PC-3 (cell line): Measurements from ENCODE around the gene NUDT3. TPM values are rescaled to one million over a fixed set of nuclear protein-coding genes. Genes with fewer than 3 reads are reported as not detected.

Source experiments
- ATAC-seq: fragments of 200-7000 bp; cut with Tn5 transposase; 2 replicates; pipeline ENCODE4 v1.9.1; 2020; ENCODE audit warnings: mild to moderate bottlenecking, moderate library complexity
- Bru-seq: library from RNA; stranded (reverse); fragments of 400-500 nt; gene quantifications from one replicate; lab custom pipeline; 2021; lab: Mats Ljungman, UMichigan
- BruChase-seq, 2 experiments: library from RNA; stranded (reverse); fragments of 400-500 nt; gene quantifications; one replicate each; lab custom pipeline; 2021; lab: Mats Ljungman, UMichigan
- BruUV-seq: library from RNA; stranded (reverse); fragments of 400-500 nt; replicated peaks from 2 replicates; lab custom pipeline; 2021; lab: Mats Ljungman, UMichigan
- CTCF ChIA-PET: fragments of 300-600 bp; sonication (Branson Sonifier 250); formaldehyde crosslinking; loops from one replicate; lab custom pipeline; 2022; ENCODE audit warnings: antibody characterized with exemption; lab: Charles Lee
- POLR2A ChIA-PET: fragments of 300-600 bp; sonication (Branson Sonifier 250); formaldehyde crosslinking; loops from one replicate; lab custom pipeline; 2022; ENCODE audit warnings: antibody characterized with exemption; ENCODE audit not compliant: unreplicated experiment; lab: Charles Lee
- DNase-seq: peaks from one replicate; pipeline ENCODE4 v3.0.0-alpha.2; 2015
- H2AFZ ChIP-seq: fragments of 300-600 bp; sonication (generic); 2 replicates; pipeline ENCODE4 v1.6.0; 2016; ENCODE audit warnings: antibody characterized with exemption, low read length
- H3F3A ChIP-seq: fragments of 300-600 bp; sonication (generic); one replicate; pipeline ENCODE4 v1.6.0; 2017; ENCODE audit warnings: antibody characterized with exemption, low read length, control low read depth, mild to moderate bottlenecking; ENCODE audit not compliant: unreplicated experiment
- H3K27ac ChIP-seq: fragments of 300-600 bp; sonication (generic); 2 replicates; pipeline ENCODE4 v1.5.1; 2016; ENCODE audit warnings: mild to moderate bottlenecking, low read length
- H3K27me3 ChIP-seq: fragments of 300-600 bp; sonication (generic); 2 replicates; pipeline ENCODE4 v1.6.1; 2016; ENCODE audit warnings: low read length, mixed read lengths
- H3K36me3 ChIP-seq: fragments of 300-600 bp; sonication (generic); 2 replicates; pipeline ENCODE4 v1.6.1; 2016; ENCODE audit warnings: low read depth, mixed run types, low read length, mixed read lengths
- H3K4me1 ChIP-seq: fragments of 300-600 bp; sonication (generic); 2 replicates; pipeline ENCODE4 v1.5.1; 2016; ENCODE audit warnings: low read length; ENCODE audit not compliant: insufficient read depth
- H3K4me2 ChIP-seq: fragments of 300-600 bp; sonication (generic); 2 replicates; pipeline ENCODE4 v1.6.0; 2016; ENCODE audit warnings: low read length
- H3K4me3 ChIP-seq: fragments of 300-600 bp; sonication (generic); 2 replicates; pipeline ENCODE4 v1.5.1; 2016; ENCODE audit warnings: mild to moderate bottlenecking, low read length, mixed read lengths
- H3K79me2 ChIP-seq: fragments of 300-600 bp; sonication (generic); 2 replicates; pipeline ENCODE4 v1.6.1; 2017; ENCODE audit warnings: low read length, mixed read lengths
- H3K9ac ChIP-seq: fragments of 300-600 bp; sonication (generic); 2 replicates; pipeline ENCODE4 v1.6.0; 2016; ENCODE audit warnings: mild to moderate bottlenecking, low read length
- H3K9me2 ChIP-seq: fragments of 300-600 bp; sonication (generic); replicated peaks from 2 replicates; pipeline ENCODE4 v1.6.1; 2016; ENCODE audit warnings: mixed run types, low read length, mixed read lengths
- H3K9me3 ChIP-seq: fragments of 300-600 bp; sonication (generic); 2 replicates; pipeline ENCODE4 v1.6.1; 2016; ENCODE audit warnings: low read length, mixed read lengths
- H4K20me1 ChIP-seq: fragments of 300-600 bp; sonication (generic); 2 replicates; pipeline ENCODE4 v1.6.1; 2016; ENCODE audit warnings: low read length, mixed read lengths
- EZH2 ChIP-seq: fragments of 300-600 bp; sonication (generic); IDR thresholded peaks from one replicate; pipeline ENCODE4 v1.6.1; 2017; ENCODE audit warnings: antibody characterized with exemption, mild to moderate bottlenecking, low read length; ENCODE audit not compliant: unreplicated experiment
- EZH2phosphoT487 ChIP-seq: fragments of 300-600 bp; sonication (generic); IDR thresholded peaks from 2 replicates; pipeline ENCODE4 v1.6.1; 2018; ENCODE audit warnings: mild to moderate bottlenecking, antibody characterized with exemption, low read length, borderline replicate concordance
- intact Hi-C: fragments of 100-400 bp; cut with micrococcal nuclease; formaldehyde crosslinking; loops from 2 replicates; pipeline ENCODE4 v1.9.0; 2023
- long read RNA-seq: library from polyadenylated mRNA; unstranded; transcript quantifications from one replicate; pipeline ENCODE4 v2.0.0, GENCODE V29; 2021; ENCODE audit not compliant: unreplicated experiment
- total RNA-seq: library from RNA; depleted of rRNA; stranded (reverse); fragments of >200 nt; gene quantifications from 2 replicates; pipeline ENCODE4 v1.2.3, GENCODE V29; 2014; rRNA removed
- TF ChIP-seq, protein P1 (sequence below): fragments of 300-600 bp; sonication (generic); conservative IDR thresholded peaks from 2 replicates; pipeline ENCODE4 v1.5.1; 2017; ENCODE audit warnings: antibody characterized with exemption, low read depth, mild to moderate bottlenecking, low read length

The NUDT3 gene
- 24.6 and 28.7 TPM in 2 replicates for total RNA-seq
- percentile 89 among the genes with signal in this experiment for Bru-seq, nascent RNA
- BruChase-seq, experiment 1, labeled RNA remaining after a 6-hour chase, result percentile 98 among the genes with signal in this experiment
- BruChase-seq, experiment 2, labeled RNA remaining after a 2-hour chase, result percentile 97 among the genes with signal in this experiment
- long read RNA-seq, full-length matches to known transcripts, result 61 of 107 reads
- long read RNA-seq, partial matches to known transcripts, result 0 of 107 reads
- long read RNA-seq, other reads (novel, unspliced or antisense), result 46 of 107 reads

- POLR2A ChIA-PET, result no interaction called here
- peak within 1 kb of the TSS; percentile 72 for H3K27ac ChIP-seq
- no TSS peak for BruUV-seq
- peak within 1 kb of the TSS; percentile 96 for H3K4me3 ChIP-seq
- H3K9me2 ChIP-seq, result no peaks in the 10 kb centered on the region
- peak within 1 kb of the TSS; percentile 90 for H3K4me2 ChIP-seq
- CTCF ChIA-PET, result interaction anchor here (0.6 kb wide), 1 partner anchor 23 kb away, joined by 4 read pairs; no protein-coding TSS in a partner anchor
- no peaks in the 10 kb centered on the region for H3K27me3 ChIP-seq
- peak within 1 kb of the TSS; percentile 95 for H2AFZ ChIP-seq
- H3F3A ChIP-seq, result no peaks in the 10 kb centered on the region
- no peaks in the 10 kb centered on the region for H3K36me3 ChIP-seq
- no peak for TF ChIP-seq EZH2
- TF ChIP-seq, protein P1, sequence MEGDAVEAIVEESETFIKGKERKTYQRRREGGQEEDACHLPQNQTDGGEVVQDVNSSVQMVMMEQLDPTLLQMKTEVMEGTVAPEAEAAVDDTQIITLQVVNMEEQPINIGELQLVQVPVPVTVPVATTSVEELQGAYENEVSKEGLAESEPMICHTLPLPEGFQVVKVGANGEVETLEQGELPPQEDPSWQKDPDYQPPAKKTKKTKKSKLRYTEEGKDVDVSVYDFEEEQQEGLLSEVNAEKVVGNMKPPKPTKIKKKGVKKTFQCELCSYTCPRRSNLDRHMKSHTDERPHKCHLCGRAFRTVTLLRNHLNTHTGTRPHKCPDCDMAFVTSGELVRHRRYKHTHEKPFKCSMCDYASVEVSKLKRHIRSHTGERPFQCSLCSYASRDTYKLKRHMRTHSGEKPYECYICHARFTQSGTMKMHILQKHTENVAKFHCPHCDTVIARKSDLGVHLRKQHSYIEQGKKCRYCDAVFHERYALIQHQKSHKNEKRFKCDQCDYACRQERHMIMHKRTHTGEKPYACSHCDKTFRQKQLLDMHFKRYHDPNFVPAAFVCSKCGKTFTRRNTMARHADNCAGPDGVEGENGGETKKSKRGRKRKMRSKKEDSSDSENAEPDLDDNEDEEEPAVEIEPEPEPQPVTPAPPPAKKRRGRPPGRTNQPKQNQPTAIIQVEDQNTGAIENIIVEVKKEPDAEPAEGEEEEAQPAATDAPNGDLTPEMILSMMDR, result peak; percentile 74
- intact Hi-C loops, result loop anchor here (2.0 kb wide), 1 partner anchor 52 kb away; no protein-coding TSS in a partner anchor
- H3K9ac ChIP-seq, result peak within 1 kb of the TSS; percentile 97
- peak; percentile 91 for DNase-seq
- H3K79me2 ChIP-seq, result peaks cover 46% of the 10 kb centered on the region
- peaks cover 20% of the 10 kb centered on the region; the same call in 1 of the 2 replicates for H4K20me1 ChIP-seq
- peaks cover 3% of the 10 kb centered on the region; the same call in 1 of the 2 replicates for H3K9me3 ChIP-seq
- peak; percentile 83 for ATAC-seq
- H3K4me1 ChIP-seq, result peaks cover 8% of the 10 kb centered on the region
These were observed at the start of gene NUDT3 for GRCh38 chr6:34392497-34393190. Gene NUDT3 (minus strand): TSS chr6:34392669. CDS start chr6:34392362, 307 bp downstream.

- Histone ChIP-seq H3K9me3 (no peaks in the 10 kb centered on the region), H3K27me3 (no peaks in the 10 kb centered on the region), H3K9ac (no peak overlapping the region), H2AFZ (no peak overlapping the region), H3F3A (no peaks in the 10 kb centered on the region), H3K4me1 (peaks cover 9% of the 10 kb centered on the region), H3K79me2 (no peaks in the 10 kb centered on the region), H4K20me1 (no peaks in the 10 kb centered on the region), H3K4me2 (no peak overlapping the region), H3K9me2 (no peaks in the 10 kb centered on the region), H3K4me3 (no peak overlapping the region), H3K27ac (no peak overlapping the region), H3K36me3 (no peaks in the 10 kb centered on the region)
- no peak for ATAC-seq
- DNase-seq, result no peak
- intact Hi-C loops, result no loop called here
- no TSS peak for BruUV-seq
- no peak for TF ChIP-seq EZH2phosphoT487
- no peak for TF ChIP-seq EZH2
- TF ChIP-seq, protein P1, result no peak
- CTCF ChIA-PET, result no interaction called here
- POLR2A ChIA-PET, result no interaction called here
These were observed 49.1 kb upstream of the NUDT3 start for GRCh38 chr6:34441526-34441925.
